ENCODE results near the gene MAP4K4.

DNA sequence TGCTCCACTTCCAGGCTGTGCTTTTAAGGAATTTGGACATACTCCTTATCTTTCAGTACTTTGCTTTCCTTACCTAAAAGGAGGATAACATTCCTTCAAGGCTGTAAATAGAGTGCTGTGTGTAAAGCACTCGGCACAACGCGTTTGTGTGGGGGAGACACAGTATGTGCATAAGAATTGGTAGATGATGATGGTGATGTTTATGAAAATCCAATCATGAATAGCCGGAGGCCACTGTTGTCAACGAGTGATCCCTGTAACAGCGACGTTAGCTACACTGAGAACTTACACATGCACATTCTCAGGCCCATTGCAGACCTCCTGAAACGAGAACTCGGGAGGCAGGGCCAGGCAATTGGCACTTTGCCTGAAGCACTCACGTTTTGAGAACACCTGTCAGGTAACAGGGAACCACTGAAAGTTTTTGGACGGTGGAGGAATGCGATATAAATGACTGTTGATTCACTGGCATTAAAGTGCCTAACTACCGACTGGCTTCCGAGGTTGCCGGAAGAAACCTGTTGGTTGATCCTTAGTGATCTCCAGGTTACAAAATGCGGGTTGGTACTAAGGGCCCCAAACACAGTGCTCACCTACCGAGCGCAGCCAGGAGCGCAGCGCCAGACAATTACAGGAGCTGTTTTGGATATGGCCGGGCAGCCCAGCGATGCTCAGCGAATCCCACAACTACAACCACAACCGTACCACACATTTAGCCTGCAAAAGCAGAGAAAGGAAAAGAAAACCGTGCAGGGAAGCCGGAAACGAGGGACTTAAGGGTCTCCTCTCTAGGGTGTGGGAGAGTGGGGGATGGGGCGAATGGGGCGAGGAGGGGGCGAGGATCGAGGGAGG, 1.0 kb upstream of the MAP4K4 start:
- TF ChIP-seq, protein P1, sequence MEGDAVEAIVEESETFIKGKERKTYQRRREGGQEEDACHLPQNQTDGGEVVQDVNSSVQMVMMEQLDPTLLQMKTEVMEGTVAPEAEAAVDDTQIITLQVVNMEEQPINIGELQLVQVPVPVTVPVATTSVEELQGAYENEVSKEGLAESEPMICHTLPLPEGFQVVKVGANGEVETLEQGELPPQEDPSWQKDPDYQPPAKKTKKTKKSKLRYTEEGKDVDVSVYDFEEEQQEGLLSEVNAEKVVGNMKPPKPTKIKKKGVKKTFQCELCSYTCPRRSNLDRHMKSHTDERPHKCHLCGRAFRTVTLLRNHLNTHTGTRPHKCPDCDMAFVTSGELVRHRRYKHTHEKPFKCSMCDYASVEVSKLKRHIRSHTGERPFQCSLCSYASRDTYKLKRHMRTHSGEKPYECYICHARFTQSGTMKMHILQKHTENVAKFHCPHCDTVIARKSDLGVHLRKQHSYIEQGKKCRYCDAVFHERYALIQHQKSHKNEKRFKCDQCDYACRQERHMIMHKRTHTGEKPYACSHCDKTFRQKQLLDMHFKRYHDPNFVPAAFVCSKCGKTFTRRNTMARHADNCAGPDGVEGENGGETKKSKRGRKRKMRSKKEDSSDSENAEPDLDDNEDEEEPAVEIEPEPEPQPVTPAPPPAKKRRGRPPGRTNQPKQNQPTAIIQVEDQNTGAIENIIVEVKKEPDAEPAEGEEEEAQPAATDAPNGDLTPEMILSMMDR (IDR thresholded peaks at IDR 0.05; ENCODE audit: low read depth, low read length), result no peak
- TF ChIP-seq EZH2phosphoT487 (IDR thresholded peaks at IDR 0.05; ENCODE audit: low read depth), result no peak
